WTC11 (cell line): ENCODE results near the gene KRTAP20-2. TPM values are rescaled to one million over a fixed set of nuclear protein-coding genes. Genes with fewer than 3 reads are reported as not detected.

ENCODE experiments used
- ATAC-seq: fragments of 200-7000 bp; cut with Tn5 transposase; 2 replicates; pipeline ENCODE4 v1.10.0; 2021; ENCODE audit warnings: mild to moderate bottlenecking, moderate library complexity
- CTCF ChIA-PET: fragments of 300-600 bp; sonication (Branson Sonifier 250); formaldehyde crosslinking; loops from one replicate; lab custom pipeline; 2021; ENCODE audit warnings: antibody characterized with exemption; lab: Charles Lee
- POLR2A ChIA-PET: fragments of 350-600 bp; sonication (Branson Sonifier 250); formaldehyde crosslinking; loops from one replicate; lab custom pipeline; 2021; ENCODE audit warnings: antibody characterized with exemption; lab: Charles Lee
- DNase-seq: peaks from one replicate; pipeline ENCODE4 v3.0.0; 2021; ENCODE audit warnings: low spot score
- H3K27ac Mint-ChIP-seq: 2 replicates; pipeline ENCODE4 v1.8.0; 2021; ENCODE audit warnings: mixed read lengths
- H3K27me3 Mint-ChIP-seq: 2 replicates; pipeline ENCODE4 v1.8.0; 2021; ENCODE audit warnings: low read depth, mild to moderate bottlenecking, moderate library complexity, mixed read lengths
- H3K36me3 Mint-ChIP-seq: 2 replicates; pipeline ENCODE4 v1.8.0; 2021; ENCODE audit warnings: mixed read lengths
- H3K4me1 Mint-ChIP-seq: 2 replicates; pipeline ENCODE4 v1.8.0; 2022; ENCODE audit warnings: mixed read lengths
- H3K4me3 Mint-ChIP-seq: 2 replicates; pipeline ENCODE4 v1.8.0; 2021; ENCODE audit warnings: mild to moderate bottlenecking, moderate library complexity, mixed read lengths
- H3K9me3 Mint-ChIP-seq: 2 replicates; pipeline ENCODE4 v1.8.0; 2021; ENCODE audit warnings: mixed read lengths
- ESRRA ChIP-seq: sonication (generic); formaldehyde crosslinking; IDR thresholded peaks from 2 replicates; pipeline ENCODE4 v1.8.1; 2022; ENCODE audit warnings: mild to moderate bottlenecking, missing genetic modification reagents, borderline replicate concordance
- ETV6 ChIP-seq: sonication (generic); formaldehyde crosslinking; IDR thresholded peaks from 2 replicates; pipeline ENCODE4 v1.8.1; 2022; ENCODE audit warnings: mild to moderate bottlenecking, missing genetic modification reagents
- GRHL2 ChIP-seq: fragments of 250-450 bp; sonication (Bioruptor Pico); IDR thresholded peaks from 2 replicates; pipeline ENCODE4 v1.8.0; 2022; ENCODE audit warnings: mild to moderate bottlenecking, moderate library complexity; ENCODE audit not compliant: insufficient replicate concordance, severe bottlenecking
- HMGA2 ChIP-seq: fragments of 250-450 bp; sonication (Bioruptor Pico); IDR thresholded peaks from 2 replicates; pipeline ENCODE4 v1.4.0; 2021; ENCODE audit warnings: mild to moderate bottlenecking, moderate library complexity
- NR1H2 ChIP-seq: sonication (generic); formaldehyde crosslinking; IDR thresholded peaks from 2 replicates; pipeline ENCODE4 v1.9.0; 2021; ENCODE audit warnings: mild to moderate bottlenecking, moderate library complexity, missing genetic modification reagents
- NR2C2 ChIP-seq: sonication (generic); formaldehyde crosslinking; IDR thresholded peaks from 2 replicates; pipeline ENCODE4 v1.8.0; 2022; ENCODE audit warnings: mild to moderate bottlenecking, missing genetic modification reagents
- ZNF138 ChIP-seq: sonication (generic); formaldehyde crosslinking; conservative IDR thresholded peaks from 2 replicates; pipeline ENCODE4 v1.8.1; 2022; ENCODE audit warnings: mild to moderate bottlenecking, moderate library complexity, missing genetic modification reagents
- ZNF263 ChIP-seq: sonication (generic); formaldehyde crosslinking; IDR thresholded peaks from 2 replicates; pipeline ENCODE4 v1.8.1; 2022; ENCODE audit warnings: low read depth, mild to moderate bottlenecking, moderate library complexity, missing genetic modification reagents
- total RNA-seq: library from RNA; stranded (reverse); gene quantifications from 3 replicates; pipeline ENCODE4 v1.2.3, GENCODE V29; 2021
- TF ChIP-seq, protein P1 (sequence below): sonication (generic); formaldehyde crosslinking; IDR thresholded peaks from 2 replicates; pipeline ENCODE4 v1.8.0; 2022; ENCODE audit warnings: mild to moderate bottlenecking, missing genetic modification reagents
- TF ChIP-seq, protein P2 (sequence below): sonication (generic); formaldehyde crosslinking; IDR thresholded peaks from 2 replicates; pipeline ENCODE4 v1.8.0; 2023; ENCODE audit warnings: missing genetic modification reagents, mild to moderate bottlenecking, borderline replicate concordance
- TF ChIP-seq, protein P3 (sequence below): fragments of 250-450 bp; sonication (Bioruptor Pico); IDR thresholded peaks from 2 replicates; pipeline ENCODE4 v1.8.0; 2021; ENCODE audit warnings: mild to moderate bottlenecking
- TF ChIP-seq, protein P4 (sequence below): sonication (generic); formaldehyde crosslinking; IDR thresholded peaks from 2 replicates; pipeline ENCODE4 v1.8.0; 2023; ENCODE audit warnings: missing genetic modification reagents
- TF ChIP-seq, protein P5 (sequence below): sonication (generic); formaldehyde crosslinking; IDR thresholded peaks from 2 replicates; pipeline ENCODE4 v1.8.1; 2023; ENCODE audit warnings: mild to moderate bottlenecking, missing genetic modification reagents, borderline replicate concordance

Gene KRTAP20-2
- total RNA-seq, 1 experiment from 2014 or later: not detected

DNA sequence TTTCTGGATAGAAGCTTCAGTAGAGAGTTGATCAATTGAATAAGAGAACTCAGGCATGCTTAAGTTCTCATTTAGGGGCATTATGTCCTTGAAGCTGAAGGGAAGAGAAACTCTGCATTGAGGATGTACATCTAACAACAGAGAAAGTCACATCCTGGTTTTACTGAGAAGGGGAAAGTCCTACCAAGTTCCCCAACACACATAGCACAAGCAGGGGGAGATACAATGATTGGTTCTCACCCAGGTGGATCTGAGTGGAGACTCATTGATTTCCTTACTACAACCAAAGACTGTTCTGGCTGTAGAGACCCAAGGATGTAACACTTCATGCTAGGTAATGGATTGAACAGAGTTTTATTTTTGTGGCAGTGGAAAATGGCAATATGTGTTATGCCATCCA, 19.8 kb upstream of the KRTAP20-2 start:
- ChIA-PET POLR2A (no interaction called here), CTCF (interaction anchor here (1.5 kb wide), 1 partner anchor 9 kb away, joined by 6 read pairs; no protein-coding TSS in a partner anchor)
- Mint-ChIP-seq H3K4me3 (no peak overlapping the region), H3K27me3 (no peaks in the 10 kb centered on the region)
- ATAC-seq (no peak), DNase-seq (no peak)
- TF ChIP-seq, protein P1, sequence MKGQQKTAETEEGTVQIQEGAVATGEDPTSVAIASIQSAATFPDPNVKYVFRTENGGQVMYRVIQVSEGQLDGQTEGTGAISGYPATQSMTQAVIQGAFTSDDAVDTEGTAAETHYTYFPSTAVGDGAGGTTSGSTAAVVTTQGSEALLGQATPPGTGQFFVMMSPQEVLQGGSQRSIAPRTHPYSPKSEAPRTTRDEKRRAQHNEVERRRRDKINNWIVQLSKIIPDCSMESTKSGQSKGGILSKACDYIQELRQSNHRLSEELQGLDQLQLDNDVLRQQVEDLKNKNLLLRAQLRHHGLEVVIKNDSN: no peak
- TF ChIP-seq, protein P2, sequence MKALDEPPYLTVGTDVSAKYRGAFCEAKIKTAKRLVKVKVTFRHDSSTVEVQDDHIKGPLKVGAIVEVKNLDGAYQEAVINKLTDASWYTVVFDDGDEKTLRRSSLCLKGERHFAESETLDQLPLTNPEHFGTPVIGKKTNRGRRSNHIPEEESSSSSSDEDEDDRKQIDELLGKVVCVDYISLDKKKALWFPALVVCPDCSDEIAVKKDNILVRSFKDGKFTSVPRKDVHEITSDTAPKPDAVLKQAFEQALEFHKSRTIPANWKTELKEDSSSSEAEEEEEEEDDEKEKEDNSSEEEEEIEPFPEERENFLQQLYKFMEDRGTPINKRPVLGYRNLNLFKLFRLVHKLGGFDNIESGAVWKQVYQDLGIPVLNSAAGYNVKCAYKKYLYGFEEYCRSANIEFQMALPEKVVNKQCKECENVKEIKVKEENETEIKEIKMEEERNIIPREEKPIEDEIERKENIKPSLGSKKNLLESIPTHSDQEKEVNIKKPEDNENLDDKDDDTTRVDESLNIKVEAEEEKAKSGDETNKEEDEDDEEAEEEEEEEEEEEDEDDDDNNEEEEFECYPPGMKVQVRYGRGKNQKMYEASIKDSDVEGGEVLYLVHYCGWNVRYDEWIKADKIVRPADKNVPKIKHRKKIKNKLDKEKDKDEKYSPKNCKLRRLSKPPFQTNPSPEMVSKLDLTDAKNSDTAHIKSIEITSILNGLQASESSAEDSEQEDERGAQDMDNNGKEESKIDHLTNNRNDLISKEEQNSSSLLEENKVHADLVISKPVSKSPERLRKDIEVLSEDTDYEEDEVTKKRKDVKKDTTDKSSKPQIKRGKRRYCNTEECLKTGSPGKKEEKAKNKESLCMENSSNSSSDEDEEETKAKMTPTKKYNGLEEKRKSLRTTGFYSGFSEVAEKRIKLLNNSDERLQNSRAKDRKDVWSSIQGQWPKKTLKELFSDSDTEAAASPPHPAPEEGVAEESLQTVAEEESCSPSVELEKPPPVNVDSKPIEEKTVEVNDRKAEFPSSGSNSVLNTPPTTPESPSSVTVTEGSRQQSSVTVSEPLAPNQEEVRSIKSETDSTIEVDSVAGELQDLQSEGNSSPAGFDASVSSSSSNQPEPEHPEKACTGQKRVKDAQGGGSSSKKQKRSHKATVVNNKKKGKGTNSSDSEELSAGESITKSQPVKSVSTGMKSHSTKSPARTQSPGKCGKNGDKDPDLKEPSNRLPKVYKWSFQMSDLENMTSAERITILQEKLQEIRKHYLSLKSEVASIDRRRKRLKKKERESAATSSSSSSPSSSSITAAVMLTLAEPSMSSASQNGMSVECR (CRISPR knock-in tag): no peak
- TF ChIP-seq ESRRA (CRISPR knock-in tag): no peak
- TF ChIP-seq, all 79 proteins: peak for 0
- Mint-ChIP-seq H3K27ac (no peak overlapping the region), H3K36me3 (no peaks in the 10 kb centered on the region), H3K4me1 (no peaks in the 10 kb centered on the region), H3K9me3 (peaks cover 22% of the 10 kb centered on the region)

DNA sequence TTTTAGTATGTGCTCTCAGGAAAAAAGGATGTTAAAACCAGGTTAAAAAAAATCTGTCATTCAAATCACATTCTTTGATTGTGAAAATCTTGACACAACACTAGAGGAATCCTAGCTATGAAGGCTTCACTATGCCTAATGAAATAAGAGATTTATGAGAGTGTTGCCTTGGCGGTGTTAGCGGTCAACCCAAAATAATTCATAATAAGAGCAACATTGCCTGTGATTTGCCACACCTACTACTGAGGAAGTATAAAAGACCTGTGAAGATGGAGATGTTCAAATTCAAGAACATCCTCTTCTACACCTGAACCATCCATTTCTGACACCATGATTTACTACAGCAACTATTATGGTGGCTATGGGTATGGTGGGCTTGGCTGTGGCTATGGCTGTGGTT, 18.9 kb upstream of the KRTAP20-2 start, which contains the start of gene KRTAP20-1:
KRTAP20-1 (plus strand) TSS at position 301 of the 400 bp plus-strand sequence; CDS start at position 331, 30 bp downstream.
- POLR2A ChIA-PET: no interaction called here
- TF ChIP-seq, protein P3, sequence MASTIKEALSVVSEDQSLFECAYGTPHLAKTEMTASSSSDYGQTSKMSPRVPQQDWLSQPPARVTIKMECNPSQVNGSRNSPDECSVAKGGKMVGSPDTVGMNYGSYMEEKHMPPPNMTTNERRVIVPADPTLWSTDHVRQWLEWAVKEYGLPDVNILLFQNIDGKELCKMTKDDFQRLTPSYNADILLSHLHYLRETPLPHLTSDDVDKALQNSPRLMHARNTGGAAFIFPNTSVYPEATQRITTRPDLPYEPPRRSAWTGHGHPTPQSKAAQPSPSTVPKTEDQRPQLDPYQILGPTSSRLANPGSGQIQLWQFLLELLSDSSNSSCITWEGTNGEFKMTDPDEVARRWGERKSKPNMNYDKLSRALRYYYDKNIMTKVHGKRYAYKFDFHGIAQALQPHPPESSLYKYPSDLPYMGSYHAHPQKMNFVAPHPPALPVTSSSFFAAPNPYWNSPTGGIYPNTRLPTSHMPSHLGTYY (CRISPR knock-in tag): no peak
- TF ChIP-seq GRHL2 (CRISPR knock-in tag) (no peak), ZNF263 (CRISPR knock-in tag) (no peak), ZNF138 (no peak), HMGA2 (CRISPR knock-in tag) (no peak), ETV6 (CRISPR knock-in tag) (no peak), NR1H2 (CRISPR knock-in tag) (no peak), NR2C2 (CRISPR knock-in tag) (no peak)
- TF ChIP-seq, protein P4, sequence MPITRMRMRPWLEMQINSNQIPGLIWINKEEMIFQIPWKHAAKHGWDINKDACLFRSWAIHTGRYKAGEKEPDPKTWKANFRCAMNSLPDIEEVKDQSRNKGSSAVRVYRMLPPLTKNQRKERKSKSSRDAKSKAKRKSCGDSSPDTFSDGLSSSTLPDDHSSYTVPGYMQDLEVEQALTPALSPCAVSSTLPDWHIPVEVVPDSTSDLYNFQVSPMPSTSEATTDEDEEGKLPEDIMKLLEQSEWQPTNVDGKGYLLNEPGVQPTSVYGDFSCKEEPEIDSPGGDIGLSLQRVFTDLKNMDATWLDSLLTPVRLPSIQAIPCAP (CRISPR knock-in tag): no peak
- TF ChIP-seq, protein P5, sequence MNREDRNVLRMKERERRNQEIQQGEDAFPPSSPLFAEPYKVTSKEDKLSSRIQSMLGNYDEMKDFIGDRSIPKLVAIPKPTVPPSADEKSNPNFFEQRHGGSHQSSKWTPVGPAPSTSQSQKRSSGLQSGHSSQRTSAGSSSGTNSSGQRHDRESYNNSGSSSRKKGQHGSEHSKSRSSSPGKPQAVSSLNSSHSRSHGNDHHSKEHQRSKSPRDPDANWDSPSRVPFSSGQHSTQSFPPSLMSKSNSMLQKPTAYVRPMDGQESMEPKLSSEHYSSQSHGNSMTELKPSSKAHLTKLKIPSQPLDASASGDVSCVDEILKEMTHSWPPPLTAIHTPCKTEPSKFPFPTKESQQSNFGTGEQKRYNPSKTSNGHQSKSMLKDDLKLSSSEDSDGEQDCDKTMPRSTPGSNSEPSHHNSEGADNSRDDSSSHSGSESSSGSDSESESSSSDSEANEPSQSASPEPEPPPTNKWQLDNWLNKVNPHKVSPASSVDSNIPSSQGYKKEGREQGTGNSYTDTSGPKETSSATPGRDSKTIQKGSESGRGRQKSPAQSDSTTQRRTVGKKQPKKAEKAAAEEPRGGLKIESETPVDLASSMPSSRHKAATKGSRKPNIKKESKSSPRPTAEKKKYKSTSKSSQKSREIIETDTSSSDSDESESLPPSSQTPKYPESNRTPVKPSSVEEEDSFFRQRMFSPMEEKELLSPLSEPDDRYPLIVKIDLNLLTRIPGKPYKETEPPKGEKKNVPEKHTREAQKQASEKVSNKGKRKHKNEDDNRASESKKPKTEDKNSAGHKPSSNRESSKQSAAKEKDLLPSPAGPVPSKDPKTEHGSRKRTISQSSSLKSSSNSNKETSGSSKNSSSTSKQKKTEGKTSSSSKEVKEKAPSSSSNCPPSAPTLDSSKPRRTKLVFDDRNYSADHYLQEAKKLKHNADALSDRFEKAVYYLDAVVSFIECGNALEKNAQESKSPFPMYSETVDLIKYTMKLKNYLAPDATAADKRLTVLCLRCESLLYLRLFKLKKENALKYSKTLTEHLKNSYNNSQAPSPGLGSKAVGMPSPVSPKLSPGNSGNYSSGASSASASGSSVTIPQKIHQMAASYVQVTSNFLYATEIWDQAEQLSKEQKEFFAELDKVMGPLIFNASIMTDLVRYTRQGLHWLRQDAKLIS (CRISPR knock-in tag): no peak
- CTCF ChIA-PET: no interaction called here
- Mint-ChIP-seq H3K4me1 (no peaks in the 10 kb centered on the region), H3K27me3 (no peaks in the 10 kb centered on the region), H3K4me3 (no peak within 1 kb of the TSS), H3K9me3 (peaks cover 13% of the 10 kb centered on the region), H3K36me3 (no peaks in the 10 kb centered on the region), H3K27ac (no peak within 1 kb of the TSS)
- DNase-seq (no peak), ATAC-seq (no peak)
